Forelimb muscle (tissue), 1 donor: Measurements from ENCODE around the gene UBE2D3. TPM values are rescaled to one million over a fixed set of nuclear protein-coding genes. Genes with fewer than 3 reads are reported as not detected.

Experiments
- DNase-seq: peaks from one replicate; pipeline ENCODE4 v3.0.0-alpha.2; 2013; ENCODE audit warnings: low read depth
- polyA plus RNA-seq: library from polyadenylated mRNA; unstranded; fragments of 120-200 nt; gene quantifications from one replicate; pipeline ENCODE4 v1.2.1, GENCODE V29; 2013; ENCODE audit not compliant: insufficient read length

UBE2D3 gene
- polyA plus RNA-seq, 1 donor, result 267 TPM

- no peak for DNase-seq
Measured at GRCh38 chr4:102754044-102754443, 73.3 kb downstream of the UBE2D3 start.

- no peak for DNase-seq
Measured at GRCh38 chr4:102751941-102752340, 75.4 kb downstream of the UBE2D3 start.

Other genes starting within 250 kb of the UBE2D3 start
- gene MANBA, start 66.6 kb downstream of the UBE2D3 start, polyA plus RNA-seq, result 9.4 TPM
- 22.3 TPM for gene CISD2, start 41.4 kb upstream of the UBE2D3 start, polyA plus RNA-seq
- 1.5 TPM for gene SLC9B1, start 192.2 kb upstream of the UBE2D3 start, polyA plus RNA-seq
- gene SLC9B2, start 249.2 kb upstream of the UBE2D3 start, polyA plus RNA-seq, result 11.8 TPM